ENCODE measurements around the gene SH2D2A.

DNA sequence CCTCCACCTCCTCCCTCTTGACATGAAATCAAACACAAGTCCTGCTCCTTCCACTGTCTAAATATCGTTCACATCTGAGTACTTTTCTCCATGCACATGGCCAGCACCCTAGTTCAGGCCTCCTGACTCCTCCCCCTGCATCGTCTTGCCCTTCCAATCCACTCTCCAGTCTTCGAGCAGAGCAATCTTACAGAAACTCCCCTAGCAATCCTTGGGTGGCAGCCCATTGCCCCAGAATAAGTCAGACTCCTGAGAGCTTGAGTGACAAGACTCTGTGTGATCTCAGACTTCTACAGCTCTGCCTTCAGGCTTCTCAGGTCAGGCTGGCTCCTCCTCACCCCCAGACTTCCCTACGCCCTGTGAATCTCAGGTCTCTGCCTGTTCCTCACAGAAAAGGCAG, 5.5 kb downstream of the SH2D2A start:
- TF ChIP-seq, protein P1, sequence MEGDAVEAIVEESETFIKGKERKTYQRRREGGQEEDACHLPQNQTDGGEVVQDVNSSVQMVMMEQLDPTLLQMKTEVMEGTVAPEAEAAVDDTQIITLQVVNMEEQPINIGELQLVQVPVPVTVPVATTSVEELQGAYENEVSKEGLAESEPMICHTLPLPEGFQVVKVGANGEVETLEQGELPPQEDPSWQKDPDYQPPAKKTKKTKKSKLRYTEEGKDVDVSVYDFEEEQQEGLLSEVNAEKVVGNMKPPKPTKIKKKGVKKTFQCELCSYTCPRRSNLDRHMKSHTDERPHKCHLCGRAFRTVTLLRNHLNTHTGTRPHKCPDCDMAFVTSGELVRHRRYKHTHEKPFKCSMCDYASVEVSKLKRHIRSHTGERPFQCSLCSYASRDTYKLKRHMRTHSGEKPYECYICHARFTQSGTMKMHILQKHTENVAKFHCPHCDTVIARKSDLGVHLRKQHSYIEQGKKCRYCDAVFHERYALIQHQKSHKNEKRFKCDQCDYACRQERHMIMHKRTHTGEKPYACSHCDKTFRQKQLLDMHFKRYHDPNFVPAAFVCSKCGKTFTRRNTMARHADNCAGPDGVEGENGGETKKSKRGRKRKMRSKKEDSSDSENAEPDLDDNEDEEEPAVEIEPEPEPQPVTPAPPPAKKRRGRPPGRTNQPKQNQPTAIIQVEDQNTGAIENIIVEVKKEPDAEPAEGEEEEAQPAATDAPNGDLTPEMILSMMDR (conservative IDR thresholded peaks at IDR 0.05), result no peak
- no peak for TF ChIP-seq ZFX (IDR thresholded peaks at IDR 0.05)
